ENCODE results near the gene STX10. TPM values are rescaled to one million over a fixed set of nuclear protein-coding genes. Genes with fewer than 3 reads are reported as not detected.

The STX10 gene
- total RNA-seq (10 to 100 TPM; 43.8 to 89.5 (median 55.8) TPM), polyA plus RNA-seq (10 to 100 TPM; 78.3 to 98.0 (median 93.7) TPM)
- long read RNA-seq, donor 1, transcript STX10-204 (8 exons, 1,136 nt) = major isoform, 16 of 20 reads
- long read RNA-seq, donor 1, partial matches to known transcripts = 0 of 20 reads
- long read RNA-seq, donor 1, other reads (novel, unspliced or antisense) = 0 of 20 reads
- long read RNA-seq, donor 2, transcript STX10-204 (8 exons, 1,136 nt) = major isoform, 11 of 12 reads
- long read RNA-seq, donor 2, partial matches to known transcripts = 0 of 12 reads
- long read RNA-seq, donor 2, other reads (novel, unspliced or antisense) = 0 of 12 reads

GRCh38 chr19:13150187-13150930 is at the start of gene STX10, which contains the start of gene IER2:
Gene STX10 (minus strand): TSS chr19:13150375. CDS start chr19:13150173, 202 bp downstream.
Gene IER2 (plus strand): TSS chr19:13150411. CDS start chr19:13153187, 2,776 bp downstream.
- 0 to 1% (median 1%) methylated on average over 22 to 51 of the region's 51 CpGs for WGBS, 5 donors
- intact Hi-C loops (cut with DNase I; ENCODE audit: low total_unique reads) = loop anchor here (5.0 kb wide), 1 partner anchor 48 kb away; the partner anchor contains the start of gene LYL1
- Histone ChIP-seq H3K27me3 (replicated peaks in 1 of 7) (no peaks in the 10 kb centered on the region), H3K9me3 (no peaks in the 10 kb centered on the region), H3K4me3 (peak within 1 kb of the TSS; percentile 86 to 99 (median 97)), H3K4me1 (peaks cover 15 to 63% (median 35%) of the 10 kb centered on the region in 6 donors), H3K36me3 (peaks cover 0 to 14% (median 1%) of the 10 kb centered on the region in 6 donors), H3K27ac (peak within 1 kb of the TSS; percentile 94 to 100 (median 98))
- peak; percentile 96 to 97 (median 97) for TF ChIP-seq POLR2AphosphoS5 (IDR thresholded peaks at IDR 0.05)
- peak in 1 of 3 donors; percentile 33 for TF ChIP-seq POLR2A (IDR thresholded peaks at IDR 0.05)
- TF ChIP-seq, protein P1, sequence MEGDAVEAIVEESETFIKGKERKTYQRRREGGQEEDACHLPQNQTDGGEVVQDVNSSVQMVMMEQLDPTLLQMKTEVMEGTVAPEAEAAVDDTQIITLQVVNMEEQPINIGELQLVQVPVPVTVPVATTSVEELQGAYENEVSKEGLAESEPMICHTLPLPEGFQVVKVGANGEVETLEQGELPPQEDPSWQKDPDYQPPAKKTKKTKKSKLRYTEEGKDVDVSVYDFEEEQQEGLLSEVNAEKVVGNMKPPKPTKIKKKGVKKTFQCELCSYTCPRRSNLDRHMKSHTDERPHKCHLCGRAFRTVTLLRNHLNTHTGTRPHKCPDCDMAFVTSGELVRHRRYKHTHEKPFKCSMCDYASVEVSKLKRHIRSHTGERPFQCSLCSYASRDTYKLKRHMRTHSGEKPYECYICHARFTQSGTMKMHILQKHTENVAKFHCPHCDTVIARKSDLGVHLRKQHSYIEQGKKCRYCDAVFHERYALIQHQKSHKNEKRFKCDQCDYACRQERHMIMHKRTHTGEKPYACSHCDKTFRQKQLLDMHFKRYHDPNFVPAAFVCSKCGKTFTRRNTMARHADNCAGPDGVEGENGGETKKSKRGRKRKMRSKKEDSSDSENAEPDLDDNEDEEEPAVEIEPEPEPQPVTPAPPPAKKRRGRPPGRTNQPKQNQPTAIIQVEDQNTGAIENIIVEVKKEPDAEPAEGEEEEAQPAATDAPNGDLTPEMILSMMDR (IDR thresholded peaks at IDR 0.05 in 8 of 11, conservative IDR thresholded peaks at IDR 0.05 in 3 of 11) = peak; percentile 68 to 88 (median 79)
- DNase-seq = peak; percentile 99

DNA sequence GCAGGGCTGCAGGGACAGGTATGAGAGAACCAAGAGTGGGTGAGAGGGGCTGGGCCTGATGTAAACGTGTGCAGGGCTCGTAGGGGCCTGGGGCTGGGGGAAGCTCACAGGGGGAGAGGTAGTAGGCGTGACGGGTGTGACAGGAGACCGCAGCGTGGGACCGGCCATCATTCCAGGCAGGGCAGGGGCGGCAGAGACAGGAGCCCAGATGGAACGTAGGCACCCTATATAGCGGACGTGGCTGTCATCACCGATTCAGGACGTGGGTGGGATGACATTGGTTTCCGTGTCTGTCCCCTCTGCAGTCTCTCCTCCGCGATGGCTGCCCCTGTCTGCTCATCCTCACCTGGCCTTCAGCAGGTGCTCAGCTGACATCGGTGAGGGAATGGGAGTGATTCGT is 48.5 kb upstream of the STX10 start:
- intact Hi-C loops (cut with DNase I; ENCODE audit: low total_unique reads) = no loop called here
- no peaks in the 10 kb centered on the region for H3K9me3 ChIP-seq
- no peak overlapping the region for H3K27ac ChIP-seq
- 90 to 93% (median 91%) methylated on average over 18 of the region's 18 CpGs for WGBS, 5 donors
- no peak for DNase-seq
- TF ChIP-seq, protein P1 (IDR thresholded peaks at IDR 0.05 in 8 of 11, conservative IDR thresholded peaks at IDR 0.05 in 3 of 11) = no peak
- TF ChIP-seq POLR2AphosphoS5 (IDR thresholded peaks at IDR 0.05) (no peak), POLR2A (IDR thresholded peaks at IDR 0.05) (no peak)
- H3K36me3 ChIP-seq = no peaks in the 10 kb centered on the region
- no peaks in the 10 kb centered on the region for H3K27me3 ChIP-seq (replicated peaks in 1 of 7)
- no peak overlapping the region for H3K4me3 ChIP-seq
- peaks cover 4 to 23% (median 19%) of the 10 kb centered on the region in 6 donors for H3K4me1 ChIP-seq

DNA sequence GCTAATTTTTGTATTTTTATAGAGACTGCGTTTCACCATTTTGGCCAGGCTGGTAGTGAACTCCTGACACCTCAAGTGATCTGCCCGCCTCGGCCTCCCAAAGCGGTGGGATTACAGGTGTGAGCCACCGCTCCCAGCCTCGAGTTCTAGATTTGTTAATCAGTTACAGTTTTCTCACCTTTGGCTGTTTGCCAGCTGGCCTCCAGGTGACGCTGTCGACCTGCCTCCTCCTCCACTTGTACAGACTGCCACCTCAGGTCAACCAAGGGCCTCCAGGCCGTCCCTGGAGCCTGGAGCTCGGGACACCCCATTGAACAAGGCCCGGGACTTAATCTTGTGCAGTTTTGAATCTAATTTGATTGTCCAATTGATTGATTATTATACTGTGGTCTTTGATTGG is 45.5 kb upstream of the STX10 start:
- H3K27me3 ChIP-seq (replicated peaks in 1 of 7) = no peaks in the 10 kb centered on the region
- no peak overlapping the region for H3K27ac ChIP-seq
- no peaks in the 10 kb centered on the region for H3K36me3 ChIP-seq
- no peaks in the 10 kb centered on the region for H3K9me3 ChIP-seq
- WGBS, 5 donors = 68 to 80% (median 69%) methylated on average over 11 of the region's 11 CpGs
- intact Hi-C loops (cut with DNase I; ENCODE audit: low total_unique reads) = loop anchor here (2.0 kb wide), 1 partner anchor 67 kb away; no protein-coding TSS in a partner anchor
- H3K4me1 ChIP-seq = peaks cover 4 to 31% (median 24%) of the 10 kb centered on the region in 6 donors
- no peak for TF ChIP-seq POLR2A (IDR thresholded peaks at IDR 0.05)
- TF ChIP-seq, protein P1 (IDR thresholded peaks at IDR 0.05 in 8 of 11, conservative IDR thresholded peaks at IDR 0.05 in 3 of 11) = peak in 10 of 11 experiments; percentile 12 to 57 (median 41)
- peak; percentile 85 for DNase-seq
- no peak overlapping the region for H3K4me3 ChIP-seq
